ENCODE results near the gene TICRR.
A peak's percentile ranks its signal among the peaks of the same experiment; 100 is the strongest.
"Not testable (repeated sequence)": the region's sequence is repeated elsewhere in the genome, so short reads cannot be mapped to it uniquely, and the experiment has no call there.

The TICRR gene, protein sequence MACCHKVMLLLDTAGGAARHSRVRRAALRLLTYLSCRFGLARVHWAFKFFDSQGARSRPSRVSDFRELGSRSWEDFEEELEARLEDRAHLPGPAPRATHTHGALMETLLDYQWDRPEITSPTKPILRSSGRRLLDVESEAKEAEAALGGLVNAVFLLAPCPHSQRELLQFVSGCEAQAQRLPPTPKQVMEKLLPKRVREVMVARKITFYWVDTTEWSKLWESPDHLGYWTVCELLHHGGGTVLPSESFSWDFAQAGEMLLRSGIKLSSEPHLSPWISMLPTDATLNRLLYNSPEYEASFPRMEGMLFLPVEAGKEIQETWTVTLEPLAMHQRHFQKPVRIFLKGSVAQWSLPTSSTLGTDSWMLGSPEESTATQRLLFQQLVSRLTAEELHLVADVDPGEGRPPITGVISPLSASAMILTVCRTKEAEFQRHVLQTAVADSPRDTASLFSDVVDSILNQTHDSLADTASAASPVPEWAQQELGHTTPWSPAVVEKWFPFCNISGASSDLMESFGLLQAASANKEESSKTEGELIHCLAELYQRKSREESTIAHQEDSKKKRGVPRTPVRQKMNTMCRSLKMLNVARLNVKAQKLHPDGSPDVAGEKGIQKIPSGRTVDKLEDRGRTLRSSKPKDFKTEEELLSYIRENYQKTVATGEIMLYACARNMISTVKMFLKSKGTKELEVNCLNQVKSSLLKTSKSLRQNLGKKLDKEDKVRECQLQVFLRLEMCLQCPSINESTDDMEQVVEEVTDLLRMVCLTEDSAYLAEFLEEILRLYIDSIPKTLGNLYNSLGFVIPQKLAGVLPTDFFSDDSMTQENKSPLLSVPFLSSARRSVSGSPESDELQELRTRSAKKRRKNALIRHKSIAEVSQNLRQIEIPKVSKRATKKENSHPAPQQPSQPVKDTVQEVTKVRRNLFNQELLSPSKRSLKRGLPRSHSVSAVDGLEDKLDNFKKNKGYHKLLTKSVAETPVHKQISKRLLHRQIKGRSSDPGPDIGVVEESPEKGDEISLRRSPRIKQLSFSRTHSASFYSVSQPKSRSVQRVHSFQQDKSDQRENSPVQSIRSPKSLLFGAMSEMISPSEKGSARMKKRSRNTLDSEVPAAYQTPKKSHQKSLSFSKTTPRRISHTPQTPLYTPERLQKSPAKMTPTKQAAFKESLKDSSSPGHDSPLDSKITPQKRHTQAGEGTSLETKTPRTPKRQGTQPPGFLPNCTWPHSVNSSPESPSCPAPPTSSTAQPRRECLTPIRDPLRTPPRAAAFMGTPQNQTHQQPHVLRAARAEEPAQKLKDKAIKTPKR (N-terminal part only)

DNA sequence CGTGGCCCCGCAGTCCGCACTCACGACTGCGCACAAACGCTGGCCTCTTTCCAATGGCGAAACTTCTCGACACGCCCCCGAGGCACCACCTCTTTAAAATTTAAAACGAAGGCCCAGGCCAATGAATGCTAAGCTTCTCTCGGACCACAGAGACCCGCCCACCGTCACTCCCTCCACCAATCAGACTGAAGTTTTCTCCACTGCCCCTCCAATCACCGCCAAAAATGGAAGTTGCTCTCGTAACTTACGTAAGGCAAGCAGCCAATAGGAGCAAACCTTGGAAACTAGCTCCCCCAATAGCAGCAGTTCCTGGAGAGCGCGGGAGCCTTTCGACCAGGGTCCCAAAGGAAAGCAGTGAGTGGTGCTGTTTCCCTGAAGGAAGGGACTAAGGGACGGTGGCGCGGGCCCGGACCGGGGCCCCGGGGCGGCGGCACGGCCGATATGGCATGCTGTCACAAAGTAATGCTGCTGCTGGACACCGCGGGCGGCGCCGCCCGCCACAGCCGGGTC is at the start of gene TICRR:
TSS of gene TICRR (plus strand) at position 324 of the 510 bp plus-strand sequence. CDS start at position 442, 118 bp downstream.
- peak; percentile 99 for DNase-seq (ENCODE audit: low read depth)

DNA sequence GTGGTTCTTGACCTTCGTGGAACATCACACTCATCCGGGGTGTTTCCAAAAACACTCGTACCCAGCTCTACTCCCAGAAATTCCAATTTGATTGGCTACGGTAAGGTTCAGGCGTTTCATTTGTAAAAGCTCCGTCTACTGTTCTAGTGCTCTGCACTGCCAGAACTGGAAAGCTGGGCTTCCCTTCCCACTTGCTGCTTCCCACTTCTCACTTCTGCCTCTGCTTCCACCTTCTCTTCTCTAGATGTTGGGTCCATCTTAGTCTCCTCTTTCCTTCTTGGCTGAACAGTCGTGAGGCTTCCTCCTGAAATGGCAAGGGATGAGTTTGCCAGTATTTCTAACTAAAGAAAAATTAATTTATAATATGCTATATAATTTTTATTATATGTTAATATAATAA is 49.1 kb upstream of the TICRR start:
- no peak for DNase-seq (ENCODE audit: low read depth)

DNA sequence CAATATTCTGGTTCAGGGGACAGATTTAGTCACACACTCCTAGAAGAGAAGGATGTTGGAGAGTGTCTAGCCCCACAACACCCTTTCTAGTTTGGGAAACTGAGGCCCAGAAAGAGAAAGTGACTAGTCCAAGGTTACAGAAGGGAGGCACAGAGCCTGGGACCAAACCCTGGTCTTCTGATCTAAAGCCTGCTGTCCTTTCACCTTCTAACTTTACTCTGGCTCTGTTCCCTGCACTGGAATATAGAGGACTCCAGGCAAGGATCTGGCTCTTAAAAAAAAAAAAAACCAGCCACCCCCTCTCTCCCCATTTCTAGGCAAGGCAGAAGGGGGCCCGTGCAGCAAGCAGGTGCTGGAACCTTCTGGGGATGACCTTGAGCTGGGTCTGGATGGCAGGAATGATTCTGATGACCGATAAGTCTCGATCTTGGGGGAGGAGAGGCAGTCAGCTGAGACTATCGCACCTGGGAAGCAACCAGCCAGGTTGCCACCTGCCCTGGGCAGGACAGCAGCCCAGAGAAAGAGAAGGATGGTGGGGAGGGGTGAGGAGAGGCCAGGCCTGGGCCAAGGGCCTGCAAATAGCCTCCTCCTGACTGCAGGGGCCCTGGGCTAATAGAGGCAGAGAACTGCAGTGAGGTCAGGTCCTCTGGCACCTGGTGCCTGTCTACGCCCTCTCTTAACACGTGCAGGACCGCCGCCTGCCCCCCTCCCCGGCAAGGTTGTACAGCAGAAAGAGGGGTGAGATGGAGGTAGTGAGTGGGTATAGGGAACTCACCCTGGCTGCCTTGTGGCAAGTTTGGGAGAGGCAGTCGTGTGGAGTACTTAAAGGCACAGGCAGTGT is 48.4 kb upstream of the TICRR start:
- no peak for DNase-seq (ENCODE audit: low read depth)

DNA sequence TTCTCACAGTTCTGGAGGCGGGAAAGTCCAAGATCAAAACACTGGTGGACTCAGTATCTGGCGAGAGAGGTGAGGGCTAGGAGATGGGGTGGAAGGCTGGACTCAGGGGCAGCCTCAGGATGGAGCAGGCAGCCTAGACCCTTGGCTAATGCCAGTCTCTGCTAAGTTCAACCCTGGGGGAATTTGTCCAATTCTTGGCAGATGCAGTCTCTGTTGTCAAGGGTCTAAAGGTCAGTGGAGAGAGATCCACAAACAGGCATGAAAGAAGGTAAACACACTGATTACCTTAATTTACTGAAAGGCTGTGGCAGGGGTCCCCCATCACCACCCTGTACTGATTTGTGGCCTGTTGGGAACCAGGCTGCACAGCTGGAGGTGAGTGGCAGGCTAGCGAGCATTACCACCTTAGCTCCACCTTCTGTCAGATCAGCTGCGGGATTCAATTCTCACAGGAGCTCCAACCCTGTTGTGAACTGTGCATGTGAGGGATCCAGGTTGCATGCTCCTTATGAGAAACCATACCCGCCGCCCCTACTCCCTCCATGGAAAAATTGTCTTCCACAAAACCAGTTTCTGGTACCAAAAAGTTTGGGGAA is 46.4 kb upstream of the TICRR start:
- DNase-seq (ENCODE audit: low read depth), result no peak

DNA sequence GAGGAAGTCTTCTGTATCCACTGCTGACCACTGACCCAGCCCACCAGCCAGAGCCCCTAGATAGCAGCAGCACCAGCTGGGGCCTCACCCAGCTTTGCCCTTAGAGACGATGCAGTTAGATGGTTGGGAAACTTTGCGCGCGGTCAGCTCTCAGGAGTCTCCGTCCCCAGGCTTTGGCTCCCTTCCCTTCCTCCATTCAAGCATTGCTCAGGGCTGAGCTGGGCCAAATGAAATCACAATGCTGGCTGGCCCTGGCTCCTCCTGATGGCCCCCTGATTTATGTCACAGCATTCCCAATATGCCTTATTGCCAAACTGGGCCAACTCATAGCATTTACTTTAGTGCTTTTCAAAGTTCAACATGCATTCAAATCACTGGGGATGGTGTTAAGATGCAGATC is 44.3 kb upstream of the TICRR start:
- DNase-seq (ENCODE audit: low read depth), result no peak

DNA sequence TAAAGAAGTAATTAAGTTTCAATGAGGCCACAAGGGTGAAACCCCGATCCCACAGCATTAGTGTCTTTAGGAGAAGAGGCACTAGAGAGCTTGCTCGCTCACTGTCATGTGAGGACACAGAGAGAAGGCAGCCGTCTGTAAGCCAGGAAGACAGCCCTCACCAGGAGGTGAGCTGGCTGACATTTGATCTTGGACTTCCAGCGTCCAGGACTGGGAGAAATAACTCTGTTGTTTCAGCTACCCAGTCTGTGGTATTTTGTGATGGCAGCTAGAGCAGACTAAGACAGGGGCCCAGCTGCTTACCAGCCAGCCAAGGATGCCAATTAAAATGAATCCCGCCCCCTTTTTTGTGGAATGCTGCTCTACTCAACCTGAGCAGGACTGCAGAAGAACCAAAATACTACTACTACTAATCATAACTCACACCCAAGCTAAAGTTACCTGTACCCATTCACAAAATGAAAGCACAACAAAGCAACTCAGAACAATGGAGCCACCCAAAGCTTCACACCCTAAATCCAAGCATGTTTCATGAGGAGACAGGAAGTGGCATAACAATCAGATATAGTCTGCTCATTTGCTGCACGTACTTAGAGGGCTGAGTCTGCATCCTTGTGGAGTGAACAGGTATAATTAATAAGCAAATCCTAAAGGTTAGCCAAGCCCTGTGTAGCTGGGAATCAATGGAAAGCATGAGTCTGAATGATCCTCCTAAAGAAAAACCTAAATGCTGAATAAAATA is 43.3 kb upstream of the TICRR start:
- DNase-seq (ENCODE audit: low read depth), result no peak

DNA sequence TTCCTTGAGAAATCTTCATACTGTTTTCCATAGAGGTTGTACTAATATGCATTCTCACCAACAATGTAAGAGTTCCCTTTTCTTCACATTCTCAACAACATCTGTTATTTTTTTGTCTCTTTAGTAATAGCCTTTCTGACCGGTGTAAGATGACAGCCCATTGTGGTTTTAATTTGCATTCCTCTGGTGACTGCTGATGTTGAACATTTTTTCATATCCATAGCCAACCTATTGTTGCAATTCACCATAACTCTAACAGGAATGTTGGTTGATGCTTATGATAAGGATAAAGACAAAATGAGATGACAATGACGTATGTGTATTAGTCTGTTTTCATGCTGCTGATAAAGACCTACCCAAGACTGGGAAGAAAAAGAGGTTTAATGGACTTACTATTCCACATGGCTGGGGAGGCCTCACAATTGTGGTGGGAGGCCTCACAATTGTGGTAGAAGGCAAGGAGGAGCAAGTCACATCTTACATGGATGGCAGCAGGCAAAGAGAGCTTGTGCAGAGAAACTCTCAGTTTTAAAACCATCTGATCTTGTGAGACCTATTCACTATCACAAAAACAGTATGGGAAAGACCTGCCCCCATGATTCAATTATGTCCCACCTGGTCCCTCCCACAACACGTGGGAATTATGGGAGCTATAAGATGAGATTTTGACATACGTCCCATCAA is 41.3 kb upstream of the TICRR start:
- peak; percentile 11 for DNase-seq (ENCODE audit: low read depth)

DNA sequence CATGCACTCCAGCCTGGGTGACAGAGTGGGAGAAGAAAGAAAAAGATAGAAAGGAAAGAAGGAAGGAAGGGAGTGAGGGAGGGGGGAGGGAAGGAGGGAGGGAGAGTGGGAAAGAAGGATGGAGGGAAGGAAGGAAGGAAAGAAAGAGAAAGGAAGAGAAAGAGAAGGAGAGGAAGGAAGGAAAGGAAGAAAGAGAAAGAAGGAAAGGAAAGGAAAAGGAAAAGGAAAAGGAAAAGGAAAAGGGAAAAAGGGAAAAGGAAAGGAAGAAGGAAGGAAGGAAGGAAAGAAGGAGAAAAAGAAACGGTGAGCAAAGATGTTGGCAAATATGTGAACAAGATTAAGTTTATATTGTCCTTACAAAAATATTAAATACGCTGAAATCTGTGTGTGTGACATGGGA is 36.2 kb upstream of the TICRR start:
- DNase-seq (ENCODE audit: low read depth), result no peak

DNA sequence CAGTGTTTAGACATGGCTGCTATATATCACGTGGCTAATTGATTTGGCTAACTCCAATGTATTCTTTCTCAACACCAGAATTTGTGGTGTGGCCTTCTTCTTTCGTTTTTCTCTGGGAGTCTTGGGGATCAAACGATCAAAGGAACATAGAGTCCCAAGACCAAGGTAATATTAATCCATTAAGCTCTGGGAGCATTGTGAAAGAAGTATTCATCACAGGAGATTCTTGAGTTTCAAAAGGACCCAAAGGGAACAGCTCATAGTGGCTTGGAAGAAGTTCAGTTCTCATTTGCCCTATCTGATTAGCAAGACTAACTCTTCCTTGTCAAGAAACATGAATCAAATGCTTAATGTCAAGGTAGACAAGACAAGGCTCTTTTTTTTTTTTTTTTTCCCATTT is 32.9 kb upstream of the TICRR start:
- DNase-seq (ENCODE audit: low read depth), result no peak

DNA sequence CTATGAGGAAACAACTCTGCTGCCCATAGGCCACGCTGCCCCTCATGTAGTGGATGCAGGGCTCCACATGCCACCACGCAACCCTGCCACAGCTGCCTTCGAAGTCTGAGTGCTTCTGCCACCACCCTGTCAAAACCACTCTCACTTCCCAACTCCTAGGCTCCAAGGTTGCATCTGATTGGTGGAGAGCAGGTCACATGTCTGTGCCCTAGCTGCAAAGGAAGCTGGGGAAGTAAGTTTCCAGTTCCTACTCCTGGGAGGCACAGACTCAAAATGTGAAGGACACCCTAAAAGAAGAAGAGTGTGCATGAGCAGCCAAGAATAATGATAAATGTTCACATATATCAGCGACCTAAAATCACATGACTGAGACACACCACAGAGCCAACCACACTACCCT is 31.9 kb upstream of the TICRR start:
- DNase-seq (ENCODE audit: low read depth), result no peak

DNA sequence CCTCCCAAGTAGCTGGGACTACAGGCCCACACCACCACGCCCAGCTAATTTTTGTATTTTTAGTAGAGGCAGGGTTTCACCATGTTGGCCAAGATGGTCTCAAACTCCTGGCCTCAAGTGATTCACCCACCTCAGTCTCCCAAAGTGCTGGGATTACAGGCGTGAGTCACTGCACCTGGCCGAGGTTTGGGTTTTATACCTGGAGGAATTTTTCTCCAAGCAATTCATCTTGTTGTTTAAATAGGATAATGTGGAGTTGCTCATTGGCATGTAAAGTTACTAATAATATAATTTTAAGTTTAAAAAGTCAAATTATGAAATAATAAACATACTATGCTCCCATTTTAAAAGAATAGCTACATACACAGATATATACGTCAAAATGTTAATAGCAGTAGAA is 26.1 kb upstream of the TICRR start:
- not testable (repeated sequence) for DNase-seq (ENCODE audit: low read depth)

DNA sequence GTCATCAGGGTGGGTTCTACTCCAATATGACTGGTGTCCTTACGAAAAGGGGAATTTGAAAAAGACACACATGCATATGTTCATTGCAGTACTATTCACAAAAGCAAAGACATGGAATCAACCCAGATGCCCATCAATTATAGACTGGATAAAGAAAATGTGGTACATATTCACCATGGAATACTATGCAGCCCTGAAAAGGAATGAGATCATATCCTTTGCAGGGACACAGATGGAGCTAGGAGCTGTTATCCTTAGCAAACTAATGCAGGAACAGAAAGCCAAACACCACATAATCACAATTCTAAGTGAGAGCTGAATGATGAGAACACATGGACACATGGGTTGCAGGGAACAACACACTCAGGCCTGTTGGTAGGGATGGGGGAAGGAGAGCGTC is 24.8 kb upstream of the TICRR start:
- DNase-seq (ENCODE audit: low read depth), result no peak

DNA sequence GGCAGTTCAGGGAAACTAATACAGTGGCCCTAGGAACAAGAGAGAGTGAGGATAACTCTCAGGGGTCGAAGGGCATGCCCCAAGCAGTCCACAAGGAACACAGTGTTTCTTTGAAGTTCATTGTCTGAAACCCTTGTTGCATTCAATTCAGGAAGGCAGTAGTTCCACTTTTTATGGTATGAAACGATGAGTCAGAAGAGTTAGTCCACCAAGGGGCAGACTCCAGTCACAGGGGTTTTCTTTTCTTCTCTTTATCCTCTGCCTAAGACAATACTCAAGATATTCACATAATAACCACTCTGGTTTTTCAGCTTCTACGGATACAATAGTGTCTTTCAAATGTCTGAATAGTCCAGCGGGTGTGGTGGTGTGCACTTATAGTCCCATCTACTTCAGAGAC is 23.7 kb upstream of the TICRR start:
- no peak for DNase-seq (ENCODE audit: low read depth)

DNA sequence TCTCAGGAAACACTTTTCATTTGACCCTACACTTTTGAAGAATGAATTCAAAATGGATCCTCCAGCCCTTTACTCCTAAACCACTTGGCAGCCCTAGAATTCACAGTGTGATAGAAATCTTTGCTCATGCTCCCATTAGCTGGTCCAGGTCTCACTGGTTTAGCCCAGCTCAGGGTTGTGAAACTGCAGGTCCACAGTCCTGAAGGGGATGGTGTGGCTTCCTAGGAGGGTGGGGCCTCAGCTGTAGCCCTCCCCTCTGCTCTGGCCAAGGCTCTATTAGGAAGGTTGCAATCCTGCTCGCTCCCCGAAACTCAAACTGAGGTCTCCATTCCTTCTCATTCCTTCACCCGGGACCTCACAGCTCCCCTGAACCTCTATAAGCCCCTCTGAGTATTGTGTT is 21.6 kb upstream of the TICRR start:
- DNase-seq (ENCODE audit: low read depth), result no peak

DNA sequence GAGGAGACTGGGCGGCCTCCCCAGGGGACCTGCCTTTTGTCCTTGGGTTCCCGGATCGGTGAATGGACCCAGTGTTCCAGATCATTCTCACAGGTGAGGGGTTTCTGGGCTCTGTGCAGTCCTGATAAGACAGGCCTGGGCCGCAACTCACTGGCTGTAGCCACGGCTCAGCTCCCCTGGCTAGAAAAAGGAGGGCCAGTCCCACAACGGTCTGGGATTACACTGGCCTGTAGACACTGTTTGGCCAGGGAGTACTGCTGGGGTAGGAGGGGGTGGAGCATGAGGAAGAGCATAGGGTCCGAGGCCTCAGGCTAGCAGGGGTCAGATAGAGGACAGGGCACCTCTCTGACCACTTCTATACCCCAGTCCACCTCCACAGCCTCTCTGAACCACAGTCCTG is 21.0 kb upstream of the TICRR start:
- DNase-seq (ENCODE audit: low read depth), result no peak

DNA sequence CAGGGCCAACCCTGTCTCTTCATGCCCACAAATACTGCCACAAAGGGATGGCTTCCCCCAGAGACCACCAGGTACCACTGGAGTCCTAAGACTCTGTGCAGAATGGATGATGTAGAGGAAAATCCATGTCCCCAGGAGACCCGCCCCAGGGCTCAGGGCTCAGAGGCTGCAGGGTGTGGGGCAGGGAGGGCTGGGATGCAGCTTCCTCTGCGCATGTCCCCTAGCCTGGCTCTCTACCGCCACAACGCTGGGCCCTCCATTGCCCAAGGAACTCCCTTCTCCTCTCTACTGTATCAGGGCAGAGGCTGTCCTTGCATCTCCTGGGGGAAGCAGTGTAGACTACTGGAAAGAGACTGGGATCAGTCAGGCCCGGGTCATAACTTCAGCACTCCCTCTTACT is 19.5 kb upstream of the TICRR start:
- no peak for DNase-seq (ENCODE audit: low read depth)

DNA sequence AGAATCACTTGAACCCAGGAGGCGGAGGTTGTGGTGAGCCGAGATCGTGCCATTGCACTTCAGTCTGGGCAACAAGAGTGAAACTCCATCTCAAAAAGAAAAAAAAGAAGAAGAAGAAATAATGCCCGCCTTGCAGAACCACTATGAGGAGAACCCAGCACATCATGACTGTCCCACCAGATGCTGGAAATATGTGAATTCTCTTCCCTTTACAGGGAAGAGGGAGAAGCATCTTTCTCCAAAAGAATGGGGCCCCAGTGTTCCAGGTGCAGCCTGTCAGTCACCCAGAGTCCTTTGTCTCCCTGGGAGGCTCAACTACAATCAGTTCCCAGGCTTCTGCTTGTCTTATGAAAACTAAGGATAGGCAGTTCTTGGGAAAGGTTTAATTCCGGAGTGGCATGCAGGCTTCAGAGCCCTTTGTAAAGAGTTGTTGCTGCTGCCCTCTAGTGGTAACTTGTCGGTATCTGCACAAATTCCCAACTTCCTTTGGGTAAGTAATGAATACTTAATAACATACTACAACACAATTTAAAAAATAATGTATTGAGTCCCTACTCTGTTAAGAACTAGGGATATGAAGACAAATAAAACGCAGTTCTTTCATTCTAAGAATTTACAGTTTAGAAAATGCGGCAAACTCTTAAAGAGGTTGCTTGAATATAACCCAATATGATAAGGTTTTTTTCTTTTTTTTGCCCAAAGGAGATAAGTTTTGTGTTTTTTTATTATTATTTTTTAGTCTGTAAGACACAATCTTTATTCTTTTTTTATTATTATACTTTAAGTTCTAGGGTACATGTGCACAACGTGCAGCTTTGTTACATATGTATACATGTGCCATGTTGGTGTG is 18.6 kb upstream of the TICRR start:
- peak; percentile 22 for DNase-seq (ENCODE audit: low read depth)

DNA sequence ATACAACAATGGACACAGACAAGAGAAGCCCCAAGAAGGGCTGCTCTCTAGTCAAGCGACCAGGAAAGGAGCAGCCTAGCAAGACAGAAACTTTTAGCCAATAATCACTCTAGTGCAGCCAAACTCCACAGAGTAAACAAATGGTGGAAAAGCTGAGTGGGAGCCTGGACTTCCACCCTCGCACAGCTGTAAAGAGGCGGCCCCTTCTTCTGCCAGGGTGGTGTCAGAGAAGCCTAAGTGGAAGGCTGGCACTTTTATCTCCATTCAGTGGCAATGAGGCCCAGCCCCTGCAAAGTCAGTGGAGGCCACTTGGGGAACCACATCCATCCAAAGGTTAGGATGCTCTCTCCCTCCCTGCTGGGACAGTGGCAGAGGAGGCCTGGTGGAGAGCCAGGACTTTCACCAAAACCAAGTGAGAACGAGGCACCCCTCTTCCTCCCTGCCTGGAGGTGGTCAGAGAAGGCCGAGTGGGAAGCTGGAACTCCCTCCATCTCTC is 15.5 kb upstream of the TICRR start:
- DNase-seq (ENCODE audit: low read depth), result no peak
